OCI-LY1 (cell line): ENCODE measurements around the gene KCNH3.

Experiments
- H2AFZ ChIP-seq: fragments of 200-600 bp; sonication (generic), shearing (Covaris generic); 2 replicates; pipeline ENCODE4 v1.6.0; 2014; ENCODE audit warnings: antibody characterized with exemption, mild to moderate bottlenecking, low read length
- H3F3A ChIP-seq: fragments of 200-600 bp; sonication (generic), shearing (Covaris generic); 2 replicates; pipeline ENCODE4 v1.6.0; 2014; ENCODE audit warnings: mild to moderate bottlenecking, antibody characterized with exemption, low read length, moderate library complexity; ENCODE audit not compliant: insufficient read depth
- H3K27ac ChIP-seq: fragments of 200-600 bp; sonication (generic); 2 replicates; pipeline ENCODE4 v1.5.1; 2014; ENCODE audit warnings: low read length, mixed run types, mild to moderate bottlenecking, low read depth; ENCODE audit not compliant: poor library complexity, severe bottlenecking
- H3K27me3 ChIP-seq: fragments of 200-600 bp; sonication (generic); 2 replicates; pipeline ENCODE4 v1.6.0; 2014; ENCODE audit warnings: antibody characterized with exemption, mild to moderate bottlenecking, low read length, moderate library complexity; ENCODE audit not compliant: insufficient read depth
- H3K36me3 ChIP-seq: fragments of 200-600 bp; sonication (generic); 2 replicates; pipeline ENCODE4 v1.6.1; 2014; ENCODE audit warnings: mild to moderate bottlenecking, antibody characterized with exemption, low read length, moderate library complexity, mixed read lengths; ENCODE audit not compliant: insufficient read depth
- H3K4me1 ChIP-seq: fragments of 200-600 bp; sonication (generic); 2 replicates; pipeline ENCODE4 v1.5.1; 2014; ENCODE audit warnings: mild to moderate bottlenecking, low read length, moderate library complexity; ENCODE audit not compliant: insufficient read depth, severe bottlenecking
- H3K4me2 ChIP-seq: fragments of 200-600 bp; sonication (generic), shearing (Covaris generic); 2 replicates; pipeline ENCODE4 v1.6.1; 2014; ENCODE audit warnings: low read length
- H3K4me3 ChIP-seq: fragments of 200-600 bp; sonication (generic); 2 replicates; pipeline ENCODE4 v1.5.1; 2014; ENCODE audit warnings: low read length, low read depth, mild to moderate bottlenecking, mixed read lengths; ENCODE audit not compliant: poor library complexity, severe bottlenecking
- H3K79me2 ChIP-seq: fragments of 200-600 bp; shearing (Covaris generic); 2 replicates; pipeline ENCODE4 v1.6.1; 2016; ENCODE audit warnings: mixed run types, low read length, mixed read lengths; ENCODE audit not compliant: insufficient read depth
- H3K9ac ChIP-seq: fragments of 200-600 bp; sonication (generic), shearing (Covaris generic); 2 replicates; pipeline ENCODE4 v1.6.1; 2014; ENCODE audit warnings: mild to moderate bottlenecking, low read length, mixed read lengths
- H3K9me2 ChIP-seq: fragments of 200-600 bp; sonication (generic), shearing (Covaris generic); 2 replicates; pipeline ENCODE4 v1.6.1; 2014; ENCODE audit warnings: low read depth, mild to moderate bottlenecking, low read length, mixed read lengths
- H3K9me3 ChIP-seq: fragments of 200-600 bp; shearing (Covaris generic); 2 replicates; pipeline ENCODE4 v1.6.1; 2014; ENCODE audit warnings: low read length, mixed read lengths
- H4K20me1 ChIP-seq: fragments of 200-600 bp; sonication (generic), shearing (Covaris generic); 2 replicates; pipeline ENCODE4 v1.6.0; 2016; ENCODE audit warnings: mild to moderate bottlenecking, low read length; ENCODE audit not compliant: insufficient read depth
- EZH2 ChIP-seq: fragments of 200-600 bp; sonication (generic), shearing (Covaris generic); IDR thresholded peaks from 2 replicates; pipeline ENCODE4 v1.8.0; 2017; ENCODE audit warnings: borderline replicate concordance, mixed run types, mild to moderate bottlenecking, antibody characterized with exemption, low read length, moderate library complexity, mixed read lengths
- TF ChIP-seq, protein P1 (sequence below): fragments of 200-600 bp; sonication (generic), shearing (Covaris generic); IDR thresholded peaks from 2 replicates; pipeline ENCODE4 v1.5.1; 2017; ENCODE audit warnings: mild to moderate bottlenecking, antibody characterized with exemption, low read length, moderate library complexity, mixed read lengths

Gene KCNH3

DNA sequence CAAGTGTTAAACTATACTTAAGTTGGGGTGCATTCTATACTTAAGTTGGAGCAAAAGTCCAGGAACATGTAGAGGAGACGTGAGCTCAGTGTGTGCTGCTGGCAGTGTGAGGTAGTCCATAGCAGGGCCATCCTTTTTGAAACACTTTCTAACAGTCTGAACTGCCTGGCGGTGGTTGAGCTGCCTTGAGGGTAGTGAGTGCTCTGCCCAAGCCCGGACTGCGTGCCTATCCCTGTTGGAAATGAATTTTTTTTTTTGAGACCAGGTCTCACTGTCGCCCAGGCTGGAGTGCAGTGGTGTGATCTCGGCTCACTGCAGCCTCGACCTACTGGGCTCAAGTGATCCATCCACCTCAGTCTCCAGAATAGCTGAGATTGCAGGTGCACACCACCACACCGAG, 14.1 kb downstream of the KCNH3 start:
- no peaks in the 10 kb centered on the region for H4K20me1 ChIP-seq
- no peak overlapping the region for H3K4me2 ChIP-seq
- H3K79me2 ChIP-seq: no peaks in the 10 kb centered on the region
- no peaks in the 10 kb centered on the region for H3K9me2 ChIP-seq
- TF ChIP-seq EZH2: no peak
- TF ChIP-seq, protein P1, sequence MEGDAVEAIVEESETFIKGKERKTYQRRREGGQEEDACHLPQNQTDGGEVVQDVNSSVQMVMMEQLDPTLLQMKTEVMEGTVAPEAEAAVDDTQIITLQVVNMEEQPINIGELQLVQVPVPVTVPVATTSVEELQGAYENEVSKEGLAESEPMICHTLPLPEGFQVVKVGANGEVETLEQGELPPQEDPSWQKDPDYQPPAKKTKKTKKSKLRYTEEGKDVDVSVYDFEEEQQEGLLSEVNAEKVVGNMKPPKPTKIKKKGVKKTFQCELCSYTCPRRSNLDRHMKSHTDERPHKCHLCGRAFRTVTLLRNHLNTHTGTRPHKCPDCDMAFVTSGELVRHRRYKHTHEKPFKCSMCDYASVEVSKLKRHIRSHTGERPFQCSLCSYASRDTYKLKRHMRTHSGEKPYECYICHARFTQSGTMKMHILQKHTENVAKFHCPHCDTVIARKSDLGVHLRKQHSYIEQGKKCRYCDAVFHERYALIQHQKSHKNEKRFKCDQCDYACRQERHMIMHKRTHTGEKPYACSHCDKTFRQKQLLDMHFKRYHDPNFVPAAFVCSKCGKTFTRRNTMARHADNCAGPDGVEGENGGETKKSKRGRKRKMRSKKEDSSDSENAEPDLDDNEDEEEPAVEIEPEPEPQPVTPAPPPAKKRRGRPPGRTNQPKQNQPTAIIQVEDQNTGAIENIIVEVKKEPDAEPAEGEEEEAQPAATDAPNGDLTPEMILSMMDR: no peak
- H3K4me1 ChIP-seq: peaks cover 3% of the 10 kb centered on the region
- H3K9me3 ChIP-seq: no peaks in the 10 kb centered on the region
- peaks cover 20% of the 10 kb centered on the region; the same call in 1 of the 2 replicates for H3K36me3 ChIP-seq
- H3K9ac ChIP-seq: no peak overlapping the region
- no peak overlapping the region for H3K27ac ChIP-seq
- no peak overlapping the region for H2AFZ ChIP-seq
- no peaks in the 10 kb centered on the region for H3F3A ChIP-seq
- H3K4me3 ChIP-seq: no peak overlapping the region
- no peaks in the 10 kb centered on the region; the same call in 1 of the 2 replicates for H3K27me3 ChIP-seq

DNA sequence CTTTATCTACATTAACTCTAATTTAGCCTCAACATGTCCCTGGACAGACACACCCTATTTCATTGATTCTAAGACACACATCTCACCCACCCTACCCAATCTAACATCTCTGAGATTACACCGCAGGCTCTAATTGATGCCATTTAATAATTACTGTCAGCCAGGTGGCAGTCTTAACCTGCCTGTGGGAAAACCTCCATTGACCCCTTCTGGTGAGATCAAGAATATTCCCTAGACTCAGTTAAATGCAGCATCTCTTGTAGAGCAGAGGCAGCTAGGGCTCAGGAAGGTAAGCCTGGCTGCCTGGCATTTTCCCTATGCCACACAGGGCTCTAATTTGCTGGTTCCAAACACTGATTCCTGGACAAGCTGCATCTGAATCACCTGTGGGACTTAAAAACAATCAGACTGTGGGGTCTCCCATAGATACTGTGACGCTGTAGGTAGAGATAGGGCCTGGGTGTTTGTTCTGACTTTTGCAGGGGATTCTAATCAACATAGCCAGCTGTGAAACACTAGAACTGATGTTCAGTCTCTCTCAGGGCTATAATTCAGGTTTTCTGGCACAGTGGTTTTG, 14.8 kb downstream of the KCNH3 start:
- no peaks in the 10 kb centered on the region for H3K79me2 ChIP-seq
- no peaks in the 10 kb centered on the region for H3F3A ChIP-seq
- no peak overlapping the region for H3K4me2 ChIP-seq
- no peaks in the 10 kb centered on the region for H4K20me1 ChIP-seq
- no peak overlapping the region for H2AFZ ChIP-seq
- H3K4me1 ChIP-seq: peaks cover 3% of the 10 kb centered on the region
- no peak for TF ChIP-seq EZH2
- TF ChIP-seq, protein P1: peak; percentile 91
- no peak overlapping the region for H3K4me3 ChIP-seq
- H3K27me3 ChIP-seq: no peaks in the 10 kb centered on the region
- H3K36me3 ChIP-seq: peaks cover 25% of the 10 kb centered on the region
- no peaks in the 10 kb centered on the region for H3K9me2 ChIP-seq
- H3K9ac ChIP-seq: no peak overlapping the region
- no peak overlapping the region for H3K27ac ChIP-seq
- H3K9me3 ChIP-seq: no peaks in the 10 kb centered on the region

DNA sequence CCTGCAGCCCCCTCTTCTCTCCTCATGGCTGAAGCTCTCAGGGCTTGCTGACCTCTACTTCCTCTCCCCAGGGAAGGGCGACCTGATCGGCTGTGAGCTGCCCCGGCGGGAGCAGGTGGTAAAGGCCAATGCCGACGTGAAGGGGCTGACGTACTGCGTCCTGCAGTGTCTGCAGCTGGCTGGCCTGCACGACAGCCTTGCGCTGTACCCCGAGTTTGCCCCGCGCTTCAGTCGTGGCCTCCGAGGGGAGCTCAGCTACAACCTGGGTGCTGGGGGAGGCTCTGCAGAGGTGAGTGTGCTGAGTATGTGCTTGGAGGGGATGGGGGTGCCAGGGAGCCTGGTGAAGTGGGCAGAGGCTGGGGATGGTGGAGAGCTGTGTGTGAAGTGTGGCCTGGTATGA, 15.4 kb downstream of the KCNH3 start:
- Histone ChIP-seq H3K79me2 (no peaks in the 10 kb centered on the region), H3K4me1 (no peaks in the 10 kb centered on the region), H3K4me3 (no peak overlapping the region), H3K4me2 (no peak overlapping the region), H3K9me3 (no peaks in the 10 kb centered on the region), H3K27ac (no peak overlapping the region), H3K9ac (no peak overlapping the region), H3F3A (no peaks in the 10 kb centered on the region), H3K36me3 (peaks cover 31% of the 10 kb centered on the region), H3K27me3 (no peaks in the 10 kb centered on the region), H2AFZ (no peak overlapping the region), H3K9me2 (no peaks in the 10 kb centered on the region), H4K20me1 (no peaks in the 10 kb centered on the region)
- TF ChIP-seq, protein P1: no peak
- TF ChIP-seq EZH2: no peak
